ENCODE measurements around the gene FER.

The FER gene

DNA sequence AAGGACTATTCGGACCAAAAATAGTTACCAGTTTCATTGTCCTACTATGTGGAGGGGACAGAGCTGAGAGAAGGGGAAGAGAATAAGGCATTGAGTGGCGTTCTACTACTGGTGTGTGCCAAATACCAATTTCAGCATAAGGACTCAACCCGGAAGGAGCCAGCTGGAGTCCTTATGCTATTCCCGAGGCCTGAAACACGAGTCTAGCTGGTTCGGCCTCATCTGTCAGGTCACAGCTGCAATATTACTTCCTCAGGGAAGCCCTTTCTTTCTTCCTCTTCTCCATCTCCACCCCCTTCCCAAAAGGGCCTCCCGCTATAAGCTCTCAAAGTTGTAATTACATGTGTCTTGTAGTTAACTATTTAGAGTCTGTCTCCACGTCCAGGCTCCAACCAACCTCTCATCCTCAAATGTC lies 20.5 kb upstream of the FER start:
- Histone ChIP-seq H3K4me1 (peaks cover 22% of the 10 kb centered on the region), H3K4me2 (peak overlapping the region; percentile 81), H3K36me3 (no peaks in the 10 kb centered on the region), H3K9ac (peak overlapping the region; percentile 94), H3K27ac (peak overlapping the region; percentile 96), H3K27me3 (no peaks in the 10 kb centered on the region), H4K20me1 (no peaks in the 10 kb centered on the region), H3K4me3 (peak overlapping the region; percentile 86), H3K9me3 (no peaks in the 10 kb centered on the region)
- TF ChIP-seq Cebpa-rat (IDR thresholded peaks at IDR 0.05) = no peak

DNA sequence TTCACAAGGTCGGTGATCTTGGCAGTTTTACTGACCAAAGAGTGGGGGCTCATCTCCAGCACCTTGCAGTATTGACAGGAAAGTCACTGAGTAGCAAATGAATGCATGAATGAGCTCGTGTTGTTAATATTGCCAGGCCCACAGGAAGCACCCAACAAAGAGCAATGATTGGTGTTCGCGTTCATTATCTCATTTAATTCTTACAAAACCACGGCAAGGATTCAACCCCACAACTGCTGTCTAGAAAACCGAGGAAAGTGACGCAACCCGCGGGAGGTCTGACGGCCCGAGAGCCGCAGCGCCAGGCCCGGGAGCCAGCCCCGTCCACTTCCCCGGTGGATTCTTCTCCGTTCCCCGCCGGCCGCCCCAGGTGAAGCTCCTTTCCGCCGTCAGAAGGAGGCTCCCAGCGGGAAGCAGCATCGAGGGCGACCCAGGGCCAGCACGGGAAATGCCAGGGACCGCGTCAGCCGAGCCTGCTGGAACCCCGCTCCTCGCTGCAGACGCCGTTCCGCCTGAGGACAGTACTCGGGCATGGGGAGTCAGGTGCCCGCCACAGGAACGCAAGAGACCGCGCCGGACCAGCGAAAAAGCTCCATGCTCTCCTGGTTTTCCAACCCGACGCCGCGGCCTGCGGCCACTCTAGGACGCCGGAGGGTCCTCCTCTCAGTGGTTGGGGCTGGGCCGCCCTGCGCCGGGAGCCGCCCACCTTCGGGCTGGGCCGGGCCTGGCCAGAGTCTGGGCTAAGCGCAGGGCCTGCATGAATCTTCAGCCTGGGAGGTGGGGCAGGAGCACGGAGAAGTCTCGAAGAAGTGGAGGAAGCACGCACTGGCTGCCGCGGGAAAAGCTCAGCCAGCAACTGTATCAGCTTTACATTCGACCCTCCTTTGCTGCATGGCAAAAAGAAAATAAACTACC lies 19.8 kb upstream of the FER start:
- H3K4me2 ChIP-seq = peak overlapping the region; percentile 81
- H3K9ac ChIP-seq = peak overlapping the region; percentile 94
- H3K9me3 ChIP-seq = no peaks in the 10 kb centered on the region
- TF ChIP-seq Cebpa-rat (IDR thresholded peaks at IDR 0.05) = peak; percentile 64; the same call in 1 of the 2 replicates
- H3K36me3 ChIP-seq = no peaks in the 10 kb centered on the region
- no peaks in the 10 kb centered on the region for H3K27me3 ChIP-seq
- peak overlapping the region; percentile 96 for H3K27ac ChIP-seq
- H3K4me1 ChIP-seq = peaks cover 22% of the 10 kb centered on the region
- peak overlapping the region; percentile 86 for H3K4me3 ChIP-seq
- no peaks in the 10 kb centered on the region for H4K20me1 ChIP-seq

DNA sequence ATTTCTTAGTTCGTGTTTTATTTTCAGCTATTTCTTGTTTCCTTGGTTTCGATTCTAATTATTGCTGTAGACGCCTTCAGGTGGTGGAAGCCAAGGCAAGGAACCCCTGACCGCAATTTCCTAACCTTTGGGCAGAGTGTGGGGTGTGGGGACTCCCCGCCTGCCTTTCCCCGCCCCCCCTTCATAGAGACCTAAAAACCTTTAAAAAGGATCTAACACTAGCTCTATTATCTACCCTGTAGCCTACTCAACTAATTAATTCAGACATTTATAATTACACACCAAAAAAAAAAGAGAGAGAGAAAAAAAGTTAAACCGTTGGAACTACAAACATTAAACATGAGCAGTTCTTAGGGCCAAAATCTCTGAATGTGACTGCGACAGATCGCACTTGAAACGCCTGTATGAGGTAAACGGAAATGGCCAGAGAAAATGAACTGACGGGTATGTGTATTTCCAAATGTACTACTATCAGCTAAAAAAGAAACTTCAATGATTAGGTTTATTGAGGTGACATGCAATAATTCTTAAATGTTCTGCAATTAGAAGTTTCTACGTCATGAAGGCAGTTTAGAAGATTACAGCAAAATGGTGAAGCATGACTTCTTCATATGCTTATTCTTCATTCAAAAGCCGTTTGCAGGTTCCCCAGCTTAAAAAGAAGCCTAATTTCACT lies 19.0 kb upstream of the FER start:
- Histone ChIP-seq H3K36me3 (no peaks in the 10 kb centered on the region), H3K27me3 (no peaks in the 10 kb centered on the region), H3K27ac (peak overlapping the region; percentile 96), H3K4me3 (peak overlapping the region; percentile 86), H3K4me1 (peaks cover 22% of the 10 kb centered on the region), H3K4me2 (peak overlapping the region; percentile 81), H4K20me1 (no peaks in the 10 kb centered on the region), H3K9me3 (no peaks in the 10 kb centered on the region), H3K9ac (peak overlapping the region; percentile 94)
- TF ChIP-seq Cebpa-rat (IDR thresholded peaks at IDR 0.05) = no peak

DNA sequence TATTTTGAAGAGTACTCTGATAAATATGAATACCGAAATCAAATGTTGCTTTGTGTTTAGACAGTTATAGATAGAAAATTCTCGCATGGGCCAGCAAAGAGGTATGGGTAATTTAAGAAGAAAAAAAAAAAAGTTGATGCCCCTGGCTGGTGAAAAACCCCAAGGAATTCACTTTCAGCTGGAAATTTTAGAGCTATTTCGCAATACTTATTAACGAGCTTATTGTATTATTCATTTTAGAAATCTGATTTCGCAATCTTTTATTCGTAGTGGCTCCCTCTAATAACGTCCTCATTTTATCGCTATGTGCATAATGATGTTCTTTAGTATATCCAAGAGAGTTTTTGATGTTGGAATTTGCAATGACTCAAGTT lies 18.5 kb upstream of the FER start:
- Histone ChIP-seq H3K9me3 (no peaks in the 10 kb centered on the region), H3K27ac (no peak overlapping the region), H3K9ac (no peak overlapping the region), H4K20me1 (no peaks in the 10 kb centered on the region), H3K27me3 (no peaks in the 10 kb centered on the region), H3K4me1 (peaks cover 22% of the 10 kb centered on the region), H3K4me2 (peak overlapping the region; percentile 81), H3K36me3 (no peaks in the 10 kb centered on the region), H3K4me3 (peak overlapping the region; percentile 86)
- peak; percentile 96; the same call in 1 of the 2 replicates for TF ChIP-seq Cebpa-rat (IDR thresholded peaks at IDR 0.05)

DNA sequence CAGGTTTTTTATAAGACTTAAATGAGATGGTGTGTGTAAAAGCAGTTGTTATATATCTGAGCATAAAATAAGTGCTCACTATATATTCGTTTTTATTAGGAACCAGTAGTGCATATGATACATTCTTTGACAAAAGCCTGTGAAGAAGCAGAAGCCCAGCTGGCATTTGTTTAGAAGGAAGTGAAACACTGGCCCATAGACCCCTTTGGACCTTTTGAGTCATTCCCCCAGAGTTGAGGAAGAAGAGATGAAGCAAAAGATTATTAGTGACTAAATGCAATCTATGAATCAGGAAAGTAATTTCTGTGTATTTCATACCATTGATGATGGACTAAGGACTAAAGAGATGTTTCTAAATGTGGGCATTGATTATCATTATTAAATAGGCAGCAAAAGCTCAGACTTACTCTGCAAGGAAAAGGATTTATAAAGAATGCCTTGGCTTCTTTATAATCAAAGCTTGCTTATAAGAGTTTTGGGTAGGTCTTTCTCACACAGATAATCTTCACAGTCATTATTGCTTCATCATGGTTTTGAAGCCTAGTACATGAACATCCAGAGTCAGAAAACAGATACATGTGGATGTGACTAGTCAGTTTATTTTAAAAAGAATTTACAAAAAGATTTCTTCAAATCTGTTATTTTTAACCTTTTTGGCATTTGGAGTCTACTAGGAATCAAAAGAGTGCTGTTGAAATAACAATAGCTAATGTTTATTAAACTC lies 16.9 kb upstream of the FER start:
- Histone ChIP-seq H3K9ac (no peak overlapping the region), H3K4me3 (no peak overlapping the region)

DNA sequence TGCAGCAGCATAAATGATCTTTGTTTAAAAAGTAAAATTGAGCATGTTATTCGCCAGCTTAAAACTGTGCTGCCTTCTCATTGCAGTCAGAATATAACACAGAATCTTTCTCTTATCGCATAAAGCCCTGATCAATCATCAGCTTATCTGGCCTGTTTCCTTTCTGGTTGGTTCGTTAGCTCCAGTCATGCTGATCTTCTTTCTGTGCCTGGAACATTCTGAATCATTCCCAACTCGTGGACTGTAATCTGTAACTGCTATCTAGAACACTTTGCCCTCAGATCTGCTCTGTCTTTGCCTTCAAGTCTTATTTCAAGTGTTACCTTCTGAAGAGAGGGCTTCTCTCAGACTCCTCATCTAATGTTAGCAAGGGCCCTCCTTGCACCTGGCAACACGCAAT lies 11.9 kb upstream of the FER start:
- Histone ChIP-seq H3K4me2 (no peak overlapping the region), H3K27me3 (no peaks in the 10 kb centered on the region), H3K4me1 (no peaks in the 10 kb centered on the region), H3K27ac (no peak overlapping the region), H3K9me3 (no peaks in the 10 kb centered on the region), H3K9ac (no peak overlapping the region), H4K20me1 (no peaks in the 10 kb centered on the region), H3K4me3 (no peak overlapping the region), H3K36me3 (no peaks in the 10 kb centered on the region)
- TF ChIP-seq Cebpa-rat (IDR thresholded peaks at IDR 0.05) = no peak

More for the DNA sequence above, 16.9 kb upstream of the FER start:
- H3K27ac ChIP-seq = no peak overlapping the region
- H3K36me3 ChIP-seq = no peaks in the 10 kb centered on the region
- no peaks in the 10 kb centered on the region for H3K27me3 ChIP-seq
- no peak overlapping the region for H3K4me2 ChIP-seq
- H4K20me1 ChIP-seq = no peaks in the 10 kb centered on the region
- no peaks in the 10 kb centered on the region for H3K9me3 ChIP-seq
- H3K4me1 ChIP-seq = peaks cover 22% of the 10 kb centered on the region
- no peak for TF ChIP-seq Cebpa-rat (IDR thresholded peaks at IDR 0.05)

DNA sequence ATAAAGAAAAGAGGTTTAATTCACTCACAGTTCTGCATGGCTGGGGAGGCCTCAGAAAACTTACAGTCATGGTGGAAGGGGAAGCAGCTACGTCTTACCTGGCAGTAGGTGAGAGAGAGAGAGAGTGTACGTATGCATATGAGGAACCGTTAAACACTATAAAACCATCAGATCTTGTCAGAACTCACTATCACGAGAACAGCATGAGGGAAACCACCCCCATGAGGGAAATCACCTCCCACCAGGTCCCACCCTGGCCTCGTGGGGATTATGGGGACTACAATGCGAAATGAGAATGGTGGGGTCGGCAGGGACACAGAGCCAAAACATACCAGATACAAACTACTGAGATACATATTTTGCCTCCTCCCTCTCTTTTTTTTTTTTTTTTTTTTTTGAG lies 10.8 kb upstream of the FER start:
- H3K9ac ChIP-seq = no peak overlapping the region
- no peak for TF ChIP-seq Cebpa-rat (IDR thresholded peaks at IDR 0.05)
- no peak overlapping the region for H3K4me3 ChIP-seq
- H3K27ac ChIP-seq = no peak overlapping the region
- no peaks in the 10 kb centered on the region for H3K27me3 ChIP-seq
- no peak overlapping the region for H3K4me2 ChIP-seq
- no peaks in the 10 kb centered on the region for H3K36me3 ChIP-seq
- no peaks in the 10 kb centered on the region for H3K9me3 ChIP-seq
- H3K4me1 ChIP-seq = no peaks in the 10 kb centered on the region
- H4K20me1 ChIP-seq = no peaks in the 10 kb centered on the region

DNA sequence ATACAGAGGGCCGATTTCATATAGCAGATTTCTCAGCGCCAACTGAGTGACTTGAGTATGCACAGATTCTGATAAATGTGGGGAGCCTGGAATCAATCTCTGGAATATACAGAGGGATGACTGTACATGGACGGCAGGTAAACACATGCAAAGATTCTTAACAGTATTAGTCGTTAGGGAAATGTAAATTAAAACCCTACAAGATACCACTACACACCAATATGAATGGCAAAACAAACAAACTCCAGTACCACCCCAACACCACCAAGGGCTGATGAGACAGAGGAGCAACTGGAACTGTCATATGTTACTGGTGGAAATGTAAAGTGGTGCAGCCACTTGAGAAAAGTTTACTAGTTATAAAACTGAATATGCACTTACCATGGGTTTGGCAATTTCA lies 8.3 kb upstream of the FER start:
- no peak overlapping the region for H3K4me3 ChIP-seq
- no peaks in the 10 kb centered on the region for H3K36me3 ChIP-seq
- H3K9me3 ChIP-seq = no peaks in the 10 kb centered on the region
- no peaks in the 10 kb centered on the region for H3K27me3 ChIP-seq
- no peak overlapping the region for H3K4me2 ChIP-seq
- no peak overlapping the region for H3K27ac ChIP-seq
- no peaks in the 10 kb centered on the region for H4K20me1 ChIP-seq
- no peak overlapping the region for H3K9ac ChIP-seq
- no peaks in the 10 kb centered on the region for H3K4me1 ChIP-seq
- no peak for TF ChIP-seq Cebpa-rat (IDR thresholded peaks at IDR 0.05)

DNA sequence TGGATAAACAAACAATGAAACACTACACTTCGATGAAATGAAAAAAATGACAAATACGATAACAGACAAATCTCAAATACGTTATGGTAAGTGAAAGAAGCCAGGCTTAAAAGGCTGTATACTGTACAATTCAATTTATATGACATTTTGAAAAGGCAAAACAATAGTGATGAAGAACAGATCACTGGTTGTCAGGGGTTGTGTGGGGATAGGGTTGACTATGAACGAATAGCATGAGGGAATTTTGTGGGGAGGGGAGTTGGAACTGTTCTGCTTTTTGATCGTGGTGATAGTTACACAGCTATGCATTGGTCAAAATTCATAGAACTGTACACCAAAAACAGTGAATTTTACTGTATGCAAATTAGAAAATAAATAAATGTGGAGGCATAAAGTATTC lies 7.8 kb upstream of the FER start:
- H4K20me1 ChIP-seq = no peaks in the 10 kb centered on the region

More for the DNA sequence above, 7.8 kb upstream of the FER start:
- H3K36me3 ChIP-seq = no peaks in the 10 kb centered on the region
- H3K9ac ChIP-seq = no peak overlapping the region
- no peak overlapping the region for H3K4me3 ChIP-seq
- no peaks in the 10 kb centered on the region for H3K9me3 ChIP-seq
- H3K4me2 ChIP-seq = no peak overlapping the region
- no peak for TF ChIP-seq Cebpa-rat (IDR thresholded peaks at IDR 0.05)
- H3K27ac ChIP-seq = no peak overlapping the region
- H3K4me1 ChIP-seq = no peaks in the 10 kb centered on the region
- no peaks in the 10 kb centered on the region for H3K27me3 ChIP-seq
